Ishikawa (cell line): Measurements from ENCODE around the gene MORF4L1.

ENCODE experiments used
- CEBPB ChIP-seq: IDR thresholded peaks from 2 replicates; pipeline ENCODE4 v1.6.1; 2012
- CREB1 ChIP-seq: IDR thresholded peaks from 2 replicates; pipeline ENCODE4 v1.6.1; 2012; ENCODE audit warnings: low read depth
- EGR1 ChIP-seq: IDR thresholded peaks from 2 replicates; pipeline ENCODE4 v1.6.1; 2012
- EP300 ChIP-seq: IDR thresholded peaks from 2 replicates; pipeline ENCODE4 v1.6.1; 2012; ENCODE audit warnings: borderline replicate concordance
- FOXM1 ChIP-seq: IDR thresholded peaks from 2 replicates; pipeline ENCODE4 v1.6.1; 2012; ENCODE audit warnings: low read depth, borderline replicate concordance
- NFIC ChIP-seq: IDR thresholded peaks from 2 replicates; pipeline ENCODE4 v1.6.1; 2012
- RAD21 ChIP-seq: IDR thresholded peaks from 2 replicates; pipeline ENCODE4 v1.6.1; 2012; ENCODE audit warnings: low read depth
- TAF1 ChIP-seq: IDR thresholded peaks from 2 replicates; pipeline ENCODE4 v1.6.1; 2012; ENCODE audit warnings: low read depth, mild to moderate bottlenecking
- TCF12 ChIP-seq: IDR thresholded peaks from 2 replicates; pipeline ENCODE4 v1.6.1; 2012; ENCODE audit warnings: low read depth
- TEAD4 ChIP-seq: IDR thresholded peaks from 2 replicates; pipeline ENCODE4 v1.6.1; 2012
- YY1 ChIP-seq: IDR thresholded peaks from 2 replicates; pipeline ENCODE4 v1.6.1; 2012; ENCODE audit warnings: low read depth
- ZBTB7A ChIP-seq: IDR thresholded peaks from 2 replicates; pipeline ENCODE4 v1.6.1; 2012; ENCODE audit warnings: low read depth
- TF ChIP-seq, protein P1 (sequence below): IDR thresholded peaks from 2 replicates; pipeline ENCODE4 v1.6.1; 2012; ENCODE audit warnings: low read depth, mild to moderate bottlenecking
- TF ChIP-seq, protein P2 (sequence below): IDR thresholded peaks from 2 replicates; pipeline ENCODE4 v1.6.1; 2012
- TF ChIP-seq, protein P3 (sequence below): IDR thresholded peaks from 2 replicates; pipeline ENCODE4 v1.6.1; 2012

The MORF4L1 gene

DNA sequence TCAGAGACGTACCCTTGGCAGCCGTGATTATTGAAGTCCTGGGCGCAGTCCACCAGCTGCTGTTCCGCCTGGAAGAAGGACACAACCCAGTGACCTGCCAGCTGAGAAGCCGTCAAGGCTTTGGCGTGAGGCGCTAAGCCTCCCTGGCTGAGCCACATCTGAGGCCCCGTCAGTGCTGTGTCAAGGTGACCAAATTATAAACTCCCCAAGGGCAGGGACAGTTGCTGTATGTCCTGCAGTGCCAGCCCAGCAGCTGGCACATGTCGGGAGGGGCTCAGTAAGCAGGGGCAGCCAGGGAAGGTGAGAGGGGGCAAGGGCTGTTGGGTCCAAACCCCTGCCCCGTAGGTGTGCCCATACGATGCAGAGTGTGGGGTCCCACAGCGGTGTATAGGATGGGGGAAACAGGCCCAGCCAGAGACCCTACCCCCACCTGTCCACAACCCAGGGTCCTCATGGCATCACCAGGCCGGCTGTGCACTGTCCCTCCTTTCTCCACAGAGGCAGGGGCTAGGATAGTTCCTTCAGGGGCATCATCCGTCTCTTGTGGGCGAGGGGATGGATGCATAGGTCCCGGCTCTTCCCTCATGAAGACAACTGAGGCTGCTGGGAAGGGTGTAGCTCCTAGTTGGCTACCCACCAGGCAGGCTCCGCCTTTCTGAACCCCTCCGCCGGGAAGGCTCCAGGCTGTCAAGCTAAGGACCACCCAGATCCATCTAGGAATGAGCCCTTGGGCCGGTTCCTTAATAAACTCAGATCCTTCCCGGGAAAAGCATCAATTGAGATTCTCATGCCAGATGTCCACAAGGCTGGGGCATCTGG is 59.0 kb downstream of the MORF4L1 start:
- no peak for TF ChIP-seq FOXM1
- no peak for TF ChIP-seq EGR1
- no peak for TF ChIP-seq ZBTB7A
- no peak for TF ChIP-seq EP300
- TF ChIP-seq, protein P1, sequence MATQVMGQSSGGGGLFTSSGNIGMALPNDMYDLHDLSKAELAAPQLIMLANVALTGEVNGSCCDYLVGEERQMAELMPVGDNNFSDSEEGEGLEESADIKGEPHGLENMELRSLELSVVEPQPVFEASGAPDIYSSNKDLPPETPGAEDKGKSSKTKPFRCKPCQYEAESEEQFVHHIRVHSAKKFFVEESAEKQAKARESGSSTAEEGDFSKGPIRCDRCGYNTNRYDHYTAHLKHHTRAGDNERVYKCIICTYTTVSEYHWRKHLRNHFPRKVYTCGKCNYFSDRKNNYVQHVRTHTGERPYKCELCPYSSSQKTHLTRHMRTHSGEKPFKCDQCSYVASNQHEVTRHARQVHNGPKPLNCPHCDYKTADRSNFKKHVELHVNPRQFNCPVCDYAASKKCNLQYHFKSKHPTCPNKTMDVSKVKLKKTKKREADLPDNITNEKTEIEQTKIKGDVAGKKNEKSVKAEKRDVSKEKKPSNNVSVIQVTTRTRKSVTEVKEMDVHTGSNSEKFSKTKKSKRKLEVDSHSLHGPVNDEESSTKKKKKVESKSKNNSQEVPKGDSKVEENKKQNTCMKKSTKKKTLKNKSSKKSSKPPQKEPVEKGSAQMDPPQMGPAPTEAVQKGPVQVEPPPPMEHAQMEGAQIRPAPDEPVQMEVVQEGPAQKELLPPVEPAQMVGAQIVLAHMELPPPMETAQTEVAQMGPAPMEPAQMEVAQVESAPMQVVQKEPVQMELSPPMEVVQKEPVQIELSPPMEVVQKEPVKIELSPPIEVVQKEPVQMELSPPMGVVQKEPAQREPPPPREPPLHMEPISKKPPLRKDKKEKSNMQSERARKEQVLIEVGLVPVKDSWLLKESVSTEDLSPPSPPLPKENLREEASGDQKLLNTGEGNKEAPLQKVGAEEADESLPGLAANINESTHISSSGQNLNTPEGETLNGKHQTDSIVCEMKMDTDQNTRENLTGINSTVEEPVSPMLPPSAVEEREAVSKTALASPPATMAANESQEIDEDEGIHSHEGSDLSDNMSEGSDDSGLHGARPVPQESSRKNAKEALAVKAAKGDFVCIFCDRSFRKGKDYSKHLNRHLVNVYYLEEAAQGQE, result no peak
- TF ChIP-seq RAD21, result no peak
- TF ChIP-seq TAF1, result no peak
- TF ChIP-seq CEBPB, result no peak
- no peak for TF ChIP-seq TEAD4
- TF ChIP-seq, protein P2, sequence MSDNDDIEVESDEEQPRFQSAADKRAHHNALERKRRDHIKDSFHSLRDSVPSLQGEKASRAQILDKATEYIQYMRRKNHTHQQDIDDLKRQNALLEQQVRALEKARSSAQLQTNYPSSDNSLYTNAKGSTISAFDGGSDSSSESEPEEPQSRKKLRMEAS, result no peak
- TF ChIP-seq, protein P3, sequence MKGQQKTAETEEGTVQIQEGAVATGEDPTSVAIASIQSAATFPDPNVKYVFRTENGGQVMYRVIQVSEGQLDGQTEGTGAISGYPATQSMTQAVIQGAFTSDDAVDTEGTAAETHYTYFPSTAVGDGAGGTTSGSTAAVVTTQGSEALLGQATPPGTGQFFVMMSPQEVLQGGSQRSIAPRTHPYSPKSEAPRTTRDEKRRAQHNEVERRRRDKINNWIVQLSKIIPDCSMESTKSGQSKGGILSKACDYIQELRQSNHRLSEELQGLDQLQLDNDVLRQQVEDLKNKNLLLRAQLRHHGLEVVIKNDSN, result no peak
- no peak for TF ChIP-seq NFIC
- TF ChIP-seq YY1, result no peak

DNA sequence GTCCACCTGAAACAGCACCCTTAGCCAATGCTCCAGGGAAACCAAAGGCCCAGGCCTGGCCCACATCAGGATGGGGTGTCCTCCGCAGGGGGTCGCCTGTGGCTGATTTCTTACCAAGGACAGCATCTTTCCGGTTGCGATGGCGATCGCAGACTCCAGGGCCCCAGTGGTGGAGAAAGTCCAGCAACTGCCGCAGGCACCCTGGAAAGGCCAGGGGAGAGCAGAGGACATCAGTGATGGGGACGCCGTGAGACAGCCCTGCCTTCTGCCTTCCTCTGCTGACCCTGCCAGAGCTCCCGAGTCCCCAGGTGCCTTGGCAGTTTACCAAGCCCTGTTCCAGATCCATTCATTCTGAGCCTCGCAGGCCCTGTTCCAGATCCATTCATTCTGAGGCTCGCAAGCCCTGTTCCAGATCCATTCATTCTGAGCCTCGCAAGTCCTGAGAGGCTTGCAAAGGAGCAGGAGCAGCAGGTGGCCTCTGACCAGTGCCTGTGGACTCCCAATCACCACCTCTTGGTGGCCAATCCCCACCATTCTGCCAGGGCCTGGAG is 59.6 kb downstream of the MORF4L1 start:
- no peak for TF ChIP-seq RAD21
- no peak for TF ChIP-seq TEAD4

DNA sequence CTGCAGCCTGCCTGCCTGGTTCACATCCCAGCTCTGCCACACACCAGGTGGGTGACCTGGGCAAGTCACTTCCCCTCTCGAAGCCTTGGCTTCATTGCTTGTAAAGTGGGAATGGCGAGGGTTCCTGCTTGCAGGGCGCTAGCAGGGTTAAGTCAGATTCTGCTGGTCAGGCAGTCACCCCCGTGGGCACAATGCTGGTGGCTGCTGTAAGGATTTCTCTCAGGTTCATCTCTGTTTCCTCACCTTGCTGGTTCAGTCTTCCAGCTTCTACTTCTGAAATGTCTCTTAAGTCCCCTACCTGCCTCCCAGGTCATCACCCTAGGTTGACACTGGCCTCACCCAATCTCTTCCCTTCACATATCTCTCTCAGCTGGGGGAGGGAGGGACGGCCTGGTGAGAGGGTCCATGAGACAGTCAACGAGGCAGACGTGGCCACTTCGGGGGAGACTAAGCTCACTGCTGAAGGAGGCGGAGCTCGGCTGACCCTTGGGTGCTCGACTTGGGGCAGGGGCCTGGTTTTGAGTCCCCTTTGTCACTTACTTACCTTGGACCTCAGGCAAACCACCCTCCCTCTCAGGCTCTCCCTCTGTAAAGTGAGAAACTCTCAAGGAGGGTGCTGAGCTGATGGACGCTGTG is 60.6 kb downstream of the MORF4L1 start:
- TF ChIP-seq YY1 (no peak), FOXM1 (no peak), TEAD4 (no peak), ZBTB7A (no peak), EP300 (no peak), RAD21 (no peak)
- TF ChIP-seq, protein P3, result no peak
- TF ChIP-seq, protein P1, result no peak
- TF ChIP-seq, protein P2, result no peak

DNA sequence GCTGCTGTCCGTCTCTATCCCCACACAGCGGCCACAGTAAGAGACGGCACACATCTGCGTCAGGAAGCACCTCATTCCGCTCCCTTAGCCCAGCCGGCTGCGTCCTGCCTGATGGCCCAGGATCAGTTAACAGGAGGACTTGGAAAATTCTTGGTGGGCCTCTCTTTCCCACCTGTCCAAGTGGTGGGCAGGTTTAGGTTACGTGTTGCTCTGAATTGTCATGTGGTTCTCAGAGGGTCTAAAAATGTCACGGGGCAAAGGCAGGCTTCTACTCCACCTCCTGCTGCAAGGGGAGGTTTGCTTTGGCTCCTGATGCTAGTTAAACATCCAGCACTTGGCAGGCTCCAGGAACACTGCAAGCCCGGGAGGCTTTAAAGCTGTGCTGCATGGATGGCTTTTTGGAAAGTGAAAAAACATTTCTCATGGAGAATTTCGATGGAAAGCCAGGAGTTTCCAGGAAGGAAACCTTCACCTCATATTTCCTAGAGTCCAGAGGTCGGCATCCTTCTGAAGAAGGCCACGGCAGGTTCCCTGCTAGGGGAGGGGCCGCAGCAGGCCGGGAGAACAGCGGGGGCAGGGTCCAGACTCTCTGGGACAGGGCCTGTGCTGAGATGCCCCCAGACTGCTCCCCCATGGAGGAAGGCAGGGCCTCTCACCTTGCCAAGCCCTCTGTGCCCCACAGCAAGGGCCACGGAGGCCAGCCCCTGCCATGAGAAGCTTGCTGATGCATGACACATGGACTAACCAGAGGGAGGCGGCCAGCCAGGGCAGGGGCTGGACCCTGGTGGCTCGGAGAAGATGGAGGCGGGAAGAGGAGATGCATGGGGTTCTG is 61.3 kb downstream of the MORF4L1 start:
- TF ChIP-seq, protein P3, result no peak
- TF ChIP-seq TEAD4, result no peak
- TF ChIP-seq CEBPB, result no peak
- TF ChIP-seq TCF12, result no peak
- TF ChIP-seq FOXM1, result no peak
- no peak for TF ChIP-seq RAD21
- TF ChIP-seq NFIC, result no peak
- TF ChIP-seq EP300, result no peak
- TF ChIP-seq, protein P2, result no peak
- no peak for TF ChIP-seq TAF1
- no peak for TF ChIP-seq CREB1
- no peak for TF ChIP-seq YY1
- no peak for TF ChIP-seq ZBTB7A
- TF ChIP-seq, protein P1, result no peak
- TF ChIP-seq EGR1, result no peak
